Endodermal cell (in vitro differentiated cells): Measurements from ENCODE around the gene HCAR3. TPM values are rescaled to one million over a fixed set of nuclear protein-coding genes. Genes with fewer than 3 reads are reported as not detected.
A peak's percentile ranks its signal among the peaks of the same experiment; 100 is the strongest.
"Not testable (repeated sequence)": the region's sequence is repeated elsewhere in the genome, so short reads cannot be mapped to it uniquely, and the experiment has no call there.

Source experiments
- DNase-seq: peaks from one replicate; pipeline ENCODE4 v3.0.0-alpha.2; 2017
- H3K27ac ChIP-seq: 2 replicates; pipeline ENCODE4 v1.5.1; 2013; ENCODE audit warnings: mild to moderate bottlenecking, low read depth, low read length, moderate library complexity
- H3K27me3 ChIP-seq: 2 replicates; pipeline ENCODE4 v1.6.1; 2013; ENCODE audit warnings: mild to moderate bottlenecking, low read length, moderate library complexity; ENCODE audit not compliant: insufficient read depth, control insufficient read depth, poor library complexity, severe bottlenecking
- H3K36me3 ChIP-seq: 2 replicates; pipeline ENCODE4 v1.7.0; 2013; ENCODE audit warnings: mild to moderate bottlenecking, low read length, moderate library complexity; ENCODE audit not compliant: control insufficient read depth, insufficient read depth
- H3K4me1 ChIP-seq: one replicate; pipeline ENCODE4 v1.7.0; 2013; ENCODE audit warnings: low read length; ENCODE audit not compliant: control insufficient read depth, insufficient read depth
- H3K4me3 ChIP-seq: 2 replicates; pipeline ENCODE4 v1.5.1; 2013; ENCODE audit warnings: mild to moderate bottlenecking, low read length, moderate library complexity
- H3K9ac ChIP-seq: 2 replicates; pipeline ENCODE4 v1.6.1; 2013; ENCODE audit warnings: mild to moderate bottlenecking, low read length, moderate library complexity; ENCODE audit not compliant: poor library complexity, severe bottlenecking; ENCODE audit errors: extremely low read depth
- H3K9me3 ChIP-seq: 2 replicates; pipeline ENCODE4 v1.6.1; 2013; ENCODE audit warnings: mild to moderate bottlenecking, low read length, moderate library complexity; ENCODE audit not compliant: control insufficient read depth
- H3K27ac Mint-ChIP-seq: 2 replicates; pipeline ENCODE4 v1.8.0; 2020; ENCODE audit warnings: mixed read lengths
- H3K27me3 Mint-ChIP-seq: 2 replicates; pipeline ENCODE4 v1.8.0; 2021; ENCODE audit warnings: mild to moderate bottlenecking, mixed read lengths; ENCODE audit not compliant: insufficient read depth
- H3K36me3 Mint-ChIP-seq: 2 replicates; pipeline ENCODE4 v1.8.0; 2020; ENCODE audit warnings: low read depth, mixed read lengths
- H3K4me1 Mint-ChIP-seq: 2 replicates; pipeline ENCODE4 v1.8.0; 2020; ENCODE audit warnings: mixed read lengths
- H3K4me3 Mint-ChIP-seq: 2 replicates; pipeline ENCODE4 v1.8.0; 2020; ENCODE audit warnings: mild to moderate bottlenecking, moderate library complexity, mixed read lengths
- H3K9me3 Mint-ChIP-seq: 2 replicates; pipeline ENCODE4 v1.8.0; 2020; ENCODE audit warnings: mild to moderate bottlenecking, mixed read lengths
- WGBS, 2 experiments: methylation state at CpG; one replicate each; pipeline versions ENCODE4 v1.1.5 to v1.1.7; 2013; ENCODE audit warnings: missing lambda C conversion rate in 2 of 2, mixed read lengths in 1 of 2; ENCODE audit not compliant: insufficient coverage in 1 of 2, insufficient read length in 1 of 2; 5-methylcytosine and 5-hydroxymethylcytosine counted together
- long read RNA-seq, 4 experiments: library from polyadenylated mRNA in 2 of 4; library from RNA in 1 of 4; library from capped mRNA in 1 of 4; stranded (forward) in 3 of 4; unstranded in 1 of 4; transcript quantifications; one replicate each; pipeline ENCODE4 v2.0.0, GENCODE V29; 2020 to 2021; ENCODE audit warnings: inconsistent platforms in 1 of 4
- polyA plus RNA-seq, 2 experiments: library from polyadenylated mRNA; stranded (reverse); fragments of 50-300 nt; gene quantifications; one replicate each; pipeline ENCODE4 v1.2.3, GENCODE V29; 2013
- total RNA-seq, 2 donors: library from RNA; stranded (reverse); fragmentation: NEBNext Ultra II Directional in 1 of 2; extraction: Animal tissue kit (Norgen Biotek cat#: 25700) in 1 of 2; gene quantifications; 2 replicates in 1 of 2; 3 replicates in 1 of 2; pipeline ENCODE4 v1.2.1, GENCODE V29; 2021
- TF ChIP-seq, protein P1 (sequence below): fragments of 200-600 bp; sonication (generic); conservative IDR thresholded peaks from 2 replicates; pipeline ENCODE4 v1.5.0; 2021; ENCODE audit warnings: antibody characterized with exemption, mild to moderate bottlenecking

The HCAR3 gene
- not detected for total RNA-seq
- polyA plus RNA-seq (2013, experiment 1 of 2): not detected
- not detected for polyA plus RNA-seq (2013, experiment 2 of 2)
- long read RNA-seq, experiment 1: 0 reads
- long read RNA-seq, experiment 2: 0 reads
- long read RNA-seq, experiment 3, partial matches to known transcripts: 0 of 1 reads
- long read RNA-seq, experiment 3, other reads (novel, unspliced or antisense): 1 of 1 reads
- long read RNA-seq, experiment 4: 0 reads

DNA sequence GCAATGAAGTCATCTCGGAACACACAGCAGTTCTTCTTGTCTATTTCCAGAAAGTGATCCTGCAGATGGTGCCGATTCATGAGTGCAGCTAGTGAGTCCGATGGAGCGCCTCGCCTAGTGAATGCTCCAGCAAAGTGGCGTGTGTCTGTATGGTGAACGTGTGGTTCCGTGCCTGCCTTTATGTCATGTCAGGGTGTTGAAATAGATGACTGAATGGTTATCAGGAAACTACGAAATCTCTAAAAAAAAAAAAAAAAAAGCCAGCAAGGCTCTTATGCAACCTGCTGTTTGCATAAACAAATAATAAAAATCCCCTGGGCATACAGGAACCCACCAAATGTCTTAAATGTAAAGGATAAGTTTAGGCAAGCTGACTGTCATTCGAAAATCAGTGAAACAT, at the start of gene HCAR3:
Gene HCAR3, minus strand, starts transcription at position 154 of the 400 bp plus-strand sequence. Its CDS starts 74 bp downstream, at position 80.
- WGBS, 2 experiments: 93 to 94% methylated on average over 3 to 9 of the region's 10 CpGs
- not testable (repeated sequence) for DNase-seq, H3K9me3 Mint-ChIP-seq, H3K4me1 ChIP-seq, H3K36me3 ChIP-seq, H3K27me3 Mint-ChIP-seq, H3K36me3 Mint-ChIP-seq, H3K4me1 Mint-ChIP-seq, H3K9ac ChIP-seq, H3K27ac Mint-ChIP-seq, H3K9me3 ChIP-seq, H3K4me3 Mint-ChIP-seq, H3K27me3 ChIP-seq, H3K27ac ChIP-seq, H3K4me3 ChIP-seq

GRCh38 chr12:122757568-122757967, 41.0 kb upstream of the HCAR3 start:
- Histone ChIP-seq H3K9me3 (no peaks in the 10 kb centered on the region), H3K9ac (no peak overlapping the region), H3K4me1 (peaks cover 5% of the 10 kb centered on the region), H3K27ac (no peak overlapping the region), H3K4me3 (no peak overlapping the region), H3K27me3 (no peaks in the 10 kb centered on the region), H3K36me3 (peaks cover 84% of the 10 kb centered on the region)
- 83 to 97% methylated on average over 1 of the region's 1 CpG for WGBS, 2 experiments
- no peak overlapping the region for H3K4me3 Mint-ChIP-seq
- H3K9me3 Mint-ChIP-seq: no peaks in the 10 kb centered on the region
- H3K27ac Mint-ChIP-seq: peak overlapping the region; percentile 32
- TF ChIP-seq, protein P1, sequence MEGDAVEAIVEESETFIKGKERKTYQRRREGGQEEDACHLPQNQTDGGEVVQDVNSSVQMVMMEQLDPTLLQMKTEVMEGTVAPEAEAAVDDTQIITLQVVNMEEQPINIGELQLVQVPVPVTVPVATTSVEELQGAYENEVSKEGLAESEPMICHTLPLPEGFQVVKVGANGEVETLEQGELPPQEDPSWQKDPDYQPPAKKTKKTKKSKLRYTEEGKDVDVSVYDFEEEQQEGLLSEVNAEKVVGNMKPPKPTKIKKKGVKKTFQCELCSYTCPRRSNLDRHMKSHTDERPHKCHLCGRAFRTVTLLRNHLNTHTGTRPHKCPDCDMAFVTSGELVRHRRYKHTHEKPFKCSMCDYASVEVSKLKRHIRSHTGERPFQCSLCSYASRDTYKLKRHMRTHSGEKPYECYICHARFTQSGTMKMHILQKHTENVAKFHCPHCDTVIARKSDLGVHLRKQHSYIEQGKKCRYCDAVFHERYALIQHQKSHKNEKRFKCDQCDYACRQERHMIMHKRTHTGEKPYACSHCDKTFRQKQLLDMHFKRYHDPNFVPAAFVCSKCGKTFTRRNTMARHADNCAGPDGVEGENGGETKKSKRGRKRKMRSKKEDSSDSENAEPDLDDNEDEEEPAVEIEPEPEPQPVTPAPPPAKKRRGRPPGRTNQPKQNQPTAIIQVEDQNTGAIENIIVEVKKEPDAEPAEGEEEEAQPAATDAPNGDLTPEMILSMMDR: no peak
- H3K4me1 Mint-ChIP-seq: peaks cover 9% of the 10 kb centered on the region
- no peak for DNase-seq
- no peaks in the 10 kb centered on the region for H3K27me3 Mint-ChIP-seq
- H3K36me3 Mint-ChIP-seq: peaks cover 78% of the 10 kb centered on the region

GRCh38 chr12:122754790-122755189, 38.2 kb upstream of the HCAR3 start:
- peak overlapping the region; percentile 95 for H3K4me3 ChIP-seq
- peaks cover 60% of the 10 kb centered on the region for H3K36me3 ChIP-seq
- Mint-ChIP-seq H3K27ac (peak overlapping the region; percentile 18), H3K27me3 (no peaks in the 10 kb centered on the region), H3K36me3 (peaks cover 56% of the 10 kb centered on the region), H3K9me3 (peaks cover 2% of the 10 kb centered on the region), H3K4me3 (no peak overlapping the region), H3K4me1 (peaks cover 16% of the 10 kb centered on the region)
- H3K9ac ChIP-seq: no peak overlapping the region
- H3K27me3 ChIP-seq: no peaks in the 10 kb centered on the region
- peaks cover 6% of the 10 kb centered on the region for H3K4me1 ChIP-seq
- H3K9me3 ChIP-seq: no peaks in the 10 kb centered on the region
- no peak overlapping the region for H3K27ac ChIP-seq
- TF ChIP-seq, protein P1: no peak
- 90 to 100% methylated on average over 1 of the region's 1 CpG for WGBS, 2 experiments
- no peak for DNase-seq

GRCh38 chr12:122753319-122753650, 36.7 kb upstream of the HCAR3 start:
- DNase-seq: no peak
- no peaks in the 10 kb centered on the region for H3K9me3 ChIP-seq
- peaks cover 8% of the 10 kb centered on the region for H3K4me1 ChIP-seq
- WGBS, 2 experiments: 2 to 3% methylated on average over 4 of the region's 5 CpGs
- peaks cover 47% of the 10 kb centered on the region for H3K36me3 ChIP-seq
- H3K4me3 ChIP-seq: peak overlapping the region; percentile 95
- H3K9ac ChIP-seq: peak overlapping the region; percentile 90
- no peaks in the 10 kb centered on the region for H3K27me3 Mint-ChIP-seq
- TF ChIP-seq, protein P1: no peak
- H3K27ac Mint-ChIP-seq: peak overlapping the region; percentile 95
- H3K36me3 Mint-ChIP-seq: peaks cover 44% of the 10 kb centered on the region
- peaks cover 19% of the 10 kb centered on the region for H3K4me1 Mint-ChIP-seq
- peaks cover 2% of the 10 kb centered on the region for H3K9me3 Mint-ChIP-seq
- H3K27ac ChIP-seq: no peak overlapping the region
- H3K4me3 Mint-ChIP-seq: peak overlapping the region; percentile 97
- no peaks in the 10 kb centered on the region for H3K27me3 ChIP-seq
